ENCODE measurements around the gene BICRA.
"Not testable (repeated sequence)": the region's sequence is repeated elsewhere in the genome, so short reads cannot be mapped to it uniquely, and the experiment has no call there.

Gene BICRA

GRCh38 chr19:47694466-47695273, 85.7 kb downstream of the BICRA start:
- no peak for DNase-seq (ENCODE audit: low read depth)

- no peak for DNase-seq (ENCODE audit: low read depth)
Observed at GRCh38 chr19:47695533-47696262, 86.8 kb downstream of the BICRA start.

GRCh38 chr19:47696635-47697034, 87.7 kb downstream of the BICRA start:
- DNase-seq (ENCODE audit: low read depth) = no peak

- peak; percentile 80 for DNase-seq (ENCODE audit: low read depth)
Observed at GRCh38 chr19:47697863-47698609, 89.1 kb downstream of the BICRA start.

- no peak for DNase-seq (ENCODE audit: low read depth)
Observed at GRCh38 chr19:47698631-47699359, 89.9 kb downstream of the BICRA start.

GRCh38 chr19:47699360-47699917, 90.5 kb downstream of the BICRA start:
- peak; percentile 26 for DNase-seq (ENCODE audit: low read depth)

GRCh38 chr19:47700934-47701716, 92.2 kb downstream of the BICRA start:
- DNase-seq (ENCODE audit: low read depth) = no peak

- no peak for DNase-seq (ENCODE audit: low read depth)
Observed at GRCh38 chr19:47701717-47702552, 93.0 kb downstream of the BICRA start.

- no peak for DNase-seq (ENCODE audit: low read depth)
Observed at GRCh38 chr19:47702671-47703070, 93.7 kb downstream of the BICRA start.

- peak; percentile 39 for DNase-seq (ENCODE audit: low read depth)
Observed at GRCh38 chr19:47703301-47703700, 94.4 kb downstream of the BICRA start.

- DNase-seq (ENCODE audit: low read depth) = peak; percentile 98
Observed at GRCh38 chr19:47704024-47704423, 95.1 kb downstream of the BICRA start.

- DNase-seq (ENCODE audit: low read depth) = no peak
Observed at GRCh38 chr19:47704656-47705055, 95.7 kb downstream of the BICRA start.

- peak; percentile 75 for DNase-seq (ENCODE audit: low read depth)
Observed at GRCh38 chr19:47707135-47707925, 98.4 kb downstream of the BICRA start.

- DNase-seq (ENCODE audit: low read depth) = no peak
Observed at GRCh38 chr19:47711652-47712242, 102.8 kb downstream of the BICRA start.

GRCh38 chr19:47713046-47714021, 104.4 kb downstream of the BICRA start, which contains the start of gene EHD2:
Gene EHD2 (plus strand): TSS chr19:47713422. CDS start chr19:47716613, 3,191 bp downstream.
- DNase-seq (ENCODE audit: low read depth) = peak; percentile 70

- DNase-seq (ENCODE audit: low read depth) = no peak
Observed at GRCh38 chr19:47714339-47714738, 105.4 kb downstream of the BICRA start.

GRCh38 chr19:47714855-47715254, 105.9 kb downstream of the BICRA start:
- not testable (repeated sequence) for DNase-seq (ENCODE audit: low read depth)

All from iris pigment epithelial cell (primary cell).